ENCODE measurements around the gene LHPP.

LHPP gene

GRCh38 chr10:124419635-124420034, 42.0 kb upstream of the LHPP start:
- peak overlapping the region; percentile 65 for H3K4me2 ChIP-seq (ENCODE audit: low read length)
- no peak for TF ChIP-seq CTCF (IDR thresholded peaks at IDR 0.05; ENCODE audit: low read depth, low read length, poor library complexity, severe bottlenecking)
- TF ChIP-seq EZH2phosphoT487 (IDR thresholded peaks at IDR 0.05; ENCODE audit: borderline replicate concordance, low read length): no peak

DNA sequence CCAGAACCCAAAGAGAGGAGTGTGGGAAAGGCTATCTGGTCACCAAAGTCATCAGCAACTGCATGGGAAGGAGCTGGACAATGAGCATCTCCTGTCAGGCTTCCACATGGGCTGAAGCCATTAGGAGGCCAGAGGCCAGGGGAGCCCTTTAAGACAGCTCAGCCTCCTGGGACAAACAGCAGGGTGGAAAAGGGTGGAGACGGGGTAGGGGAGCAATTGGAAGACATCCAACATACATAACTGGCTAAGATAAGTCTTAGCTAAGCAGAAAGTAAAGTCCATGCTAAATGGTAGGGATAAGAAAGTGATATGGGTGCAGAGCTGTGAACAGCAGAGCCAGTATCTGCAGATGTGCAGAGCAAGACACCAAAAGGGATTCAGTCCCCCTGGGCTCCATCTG, 41.4 kb upstream of the LHPP start:
- Histone ChIP-seq H3K27me3 (ENCODE audit: control insufficient read depth, low read length) (peaks cover 31% of the 10 kb centered on the region), H3K27ac (ENCODE audit: low read depth, low read length) (no peak overlapping the region), H3K36me3 (ENCODE audit: control insufficient read depth, low read length) (no peaks in the 10 kb centered on the region), H3K9me3 (ENCODE audit: control insufficient read depth, insufficient read depth, low read length) (no peaks in the 10 kb centered on the region), H3K4me3 (ENCODE audit: low read length) (no peak overlapping the region), H3F3A (ENCODE audit: control insufficient read depth, insufficient read depth) (no peaks in the 10 kb centered on the region; the same call in 1 of the 2 replicates), H3K4me2 (ENCODE audit: low read length) (no peak overlapping the region), H3K9me2 (replicated peaks; ENCODE audit: control insufficient read depth, low read length) (no peaks in the 10 kb centered on the region), H3K79me2 (ENCODE audit: control insufficient read depth, low read length) (peaks cover 22% of the 10 kb centered on the region), H3K4me1 (ENCODE audit: control insufficient read depth, low read length) (peaks cover 11% of the 10 kb centered on the region), H4K20me1 (ENCODE audit: control insufficient read depth, insufficient read depth, low read depth, low read length) (no peaks in the 10 kb centered on the region)
- TF ChIP-seq EZH2phosphoT487 (IDR thresholded peaks at IDR 0.05; ENCODE audit: borderline replicate concordance, low read length): no peak
- TF ChIP-seq CTCF (IDR thresholded peaks at IDR 0.05; ENCODE audit: low read depth, low read length, poor library complexity, severe bottlenecking): no peak

More at GRCh38 chr10:124419635-124420034, 42.0 kb upstream of the LHPP start:
- Histone ChIP-seq H4K20me1 (ENCODE audit: control insufficient read depth, insufficient read depth, low read depth, low read length) (no peaks in the 10 kb centered on the region), H3F3A (ENCODE audit: control insufficient read depth, insufficient read depth) (no peaks in the 10 kb centered on the region; the same call in 1 of the 2 replicates), H3K4me1 (ENCODE audit: control insufficient read depth, low read length) (peaks cover 11% of the 10 kb centered on the region), H3K4me3 (ENCODE audit: low read length) (no peak overlapping the region), H3K27me3 (ENCODE audit: control insufficient read depth, low read length) (peaks cover 31% of the 10 kb centered on the region), H3K9me2 (replicated peaks; ENCODE audit: control insufficient read depth, low read length) (no peaks in the 10 kb centered on the region), H3K27ac (ENCODE audit: low read depth, low read length) (no peak overlapping the region), H3K36me3 (ENCODE audit: control insufficient read depth, low read length) (no peaks in the 10 kb centered on the region), H3K9me3 (ENCODE audit: control insufficient read depth, insufficient read depth, low read length) (no peaks in the 10 kb centered on the region), H3K79me2 (ENCODE audit: control insufficient read depth, low read length) (peaks cover 23% of the 10 kb centered on the region)

DNA sequence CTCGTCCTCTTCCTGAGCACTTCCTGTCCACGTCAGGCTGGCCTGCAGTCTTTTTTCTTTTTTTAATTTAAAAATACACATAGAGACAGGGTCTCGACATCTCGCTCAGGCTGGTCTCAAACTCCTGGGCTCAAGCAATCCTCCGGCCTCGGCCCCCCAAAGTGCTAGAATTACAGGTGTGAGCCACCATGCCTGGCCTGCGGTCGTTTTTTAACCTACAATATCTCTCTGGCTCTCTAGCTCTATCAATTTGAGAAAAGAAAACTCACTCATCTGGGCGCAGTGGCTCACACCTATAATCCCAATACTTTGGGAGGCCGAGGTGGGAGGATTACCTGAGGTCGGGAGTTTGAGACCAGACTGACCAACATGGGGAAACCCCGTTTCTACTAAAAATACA, 38.9 kb upstream of the LHPP start:
- no peaks in the 10 kb centered on the region for H3K9me2 ChIP-seq (replicated peaks; ENCODE audit: control insufficient read depth, low read length)
- H3K4me2 ChIP-seq (ENCODE audit: low read length): no peak overlapping the region

More for the DNA sequence above, 38.9 kb upstream of the LHPP start:
- Histone ChIP-seq H3F3A (ENCODE audit: control insufficient read depth, insufficient read depth) (no peaks in the 10 kb centered on the region), H3K4me3 (ENCODE audit: low read length) (no peak overlapping the region), H4K20me1 (ENCODE audit: control insufficient read depth, insufficient read depth, low read depth, low read length) (no peaks in the 10 kb centered on the region), H3K27me3 (ENCODE audit: control insufficient read depth, low read length) (peaks cover 31% of the 10 kb centered on the region), H3K79me2 (ENCODE audit: control insufficient read depth, low read length) (peaks cover 5% of the 10 kb centered on the region), H3K27ac (ENCODE audit: low read depth, low read length) (no peak overlapping the region), H3K4me1 (ENCODE audit: control insufficient read depth, low read length) (peaks cover 7% of the 10 kb centered on the region), H3K36me3 (ENCODE audit: control insufficient read depth, low read length) (no peaks in the 10 kb centered on the region), H3K9me3 (ENCODE audit: control insufficient read depth, insufficient read depth, low read length) (no peaks in the 10 kb centered on the region)
- TF ChIP-seq CTCF (IDR thresholded peaks at IDR 0.05; ENCODE audit: low read depth, low read length, poor library complexity, severe bottlenecking) (no peak), EZH2phosphoT487 (IDR thresholded peaks at IDR 0.05; ENCODE audit: borderline replicate concordance, low read length) (no peak)
